Heart left ventricle (tissue), 13 donors: ENCODE measurements around the gene CD47.

Source experiments
- CTCF ChIP-seq, 12 donors: fragments of 200-600 bp; sonication (generic) in 4 of 12; IDR thresholded peaks; one replicate each; pipeline versions ENCODE4 v1.5.0 to v1.8.0; 2018 to 2022; ENCODE audit warnings: antibody characterized with exemption in 12 of 12, mild to moderate bottlenecking in 5 of 12
- POLR2A ChIP-seq, 2 donors: fragments of 450-650 bp; IDR thresholded peaks; one replicate each; pipeline ENCODE4 v1.6.1; 2017; ENCODE audit warnings: antibody characterized with exemption in 2 of 2, mild to moderate bottlenecking in 2 of 2, moderate library complexity in 2 of 2
- donor health status: ischemic (EF 13 %, LVEDD 7.1; RV severe dilation, severe dysfunction).
- donor health status: DM: no; HTN: yes; CAD: no.
- donor health status: DM: no; HTN: no; CAD: no.
- donor health status: ischemic (EF 25% LVEDD 6.9; RV normal size, moderate dysfunction).
- donor health status: ischemic (EF 25% LVEDD 5.7; RV mildly dilated, moderate dysfunction).
- donor health status: ischemic (EF 35%, LVEDD 5.7; RV mildly dilated, moderate dysfunction).
- donor health status: nonischemic (EF 11% LVEDD 7.7; RV severe dilation, severe dysfunction).
- donor health status: DM: yes; HTN: yes; CAD: no.
- donor health status: PGD.
- donor health status: ischemic (EF 29% LVEDD 5.4; RV normal size, mild dysfunction).
- donor health status: nonischemic (EF 23%, LVEDD 6.1; RV moderate dilation, normal function).

GRCh38 chr3:108093021-108093420 lies 2.2 kb upstream of the CD47 start:
- TF ChIP-seq CTCF (IDR thresholded peaks at IDR 0.05) = no peak
- no peak for TF ChIP-seq POLR2A (IDR thresholded peaks at IDR 0.05)
